ENCODE results near the gene TMCC3.

The TMCC3 gene

DNA sequence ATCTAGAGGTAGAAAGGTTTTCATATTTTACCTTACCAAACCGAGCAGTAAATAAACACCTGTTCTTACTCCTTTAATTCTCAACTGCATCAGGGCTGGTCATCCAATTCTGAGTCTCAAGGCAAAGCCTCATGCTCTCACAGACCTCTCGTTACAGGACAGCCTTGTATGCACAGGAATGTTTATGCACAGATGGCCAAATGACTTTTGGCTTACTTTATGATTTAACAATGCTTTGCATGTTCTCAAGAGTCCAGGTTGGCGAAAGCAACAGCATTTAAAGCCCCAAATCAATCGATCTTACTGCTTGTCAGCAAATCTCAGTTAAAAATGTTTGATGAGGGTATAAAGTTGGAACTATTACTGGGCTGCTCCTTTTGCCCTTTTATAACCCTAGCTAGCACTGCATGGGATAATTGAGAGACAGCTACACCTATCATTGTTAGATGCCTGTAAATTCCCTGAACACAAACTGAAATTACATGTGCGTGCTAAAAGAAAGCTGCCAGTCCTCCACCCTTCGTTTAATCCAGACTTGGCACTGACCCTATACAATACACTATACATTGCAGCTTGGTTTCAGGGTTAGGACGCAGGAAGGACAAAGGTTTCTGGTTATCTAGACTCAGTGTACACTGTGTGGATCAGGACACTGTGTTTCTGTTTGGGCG is 63.6 kb downstream of the TMCC3 start:
- Histone ChIP-seq H3K9ac (ENCODE audit: low read length) (no peak overlapping the region), H3K4me3 (ENCODE audit: low read depth, low read length, poor library complexity, severe bottlenecking) (no peak overlapping the region), H2AFZ (ENCODE audit: low read length) (no peak overlapping the region), H3K27ac (ENCODE audit: low read depth, low read length, poor library complexity, severe bottlenecking) (no peak overlapping the region), H3K4me2 (ENCODE audit: low read length) (no peak overlapping the region), H4K20me1 (ENCODE audit: insufficient read depth, low read length) (no peaks in the 10 kb centered on the region), H3K9me3 (ENCODE audit: low read length) (no peaks in the 10 kb centered on the region), H3K4me1 (ENCODE audit: insufficient read depth, low read length, severe bottlenecking) (no peaks in the 10 kb centered on the region), H3K36me3 (ENCODE audit: insufficient read depth, low read length) (no peaks in the 10 kb centered on the region), H3K79me2 (ENCODE audit: insufficient read depth, low read length) (no peaks in the 10 kb centered on the region), H3F3A (ENCODE audit: insufficient read depth, low read length) (no peaks in the 10 kb centered on the region), H3K27me3 (ENCODE audit: insufficient read depth, low read length) (0 out of 2 replicates have a peak, but pooled peaks cover 4% of the 10 kb centered on the region), H3K9me2 (ENCODE audit: low read depth, low read length) (no peaks in the 10 kb centered on the region)
- no peak for TF ChIP-seq EZH2 (IDR thresholded peaks at IDR 0.05; ENCODE audit: borderline replicate concordance, low read length)
- TF ChIP-seq, protein P1, sequence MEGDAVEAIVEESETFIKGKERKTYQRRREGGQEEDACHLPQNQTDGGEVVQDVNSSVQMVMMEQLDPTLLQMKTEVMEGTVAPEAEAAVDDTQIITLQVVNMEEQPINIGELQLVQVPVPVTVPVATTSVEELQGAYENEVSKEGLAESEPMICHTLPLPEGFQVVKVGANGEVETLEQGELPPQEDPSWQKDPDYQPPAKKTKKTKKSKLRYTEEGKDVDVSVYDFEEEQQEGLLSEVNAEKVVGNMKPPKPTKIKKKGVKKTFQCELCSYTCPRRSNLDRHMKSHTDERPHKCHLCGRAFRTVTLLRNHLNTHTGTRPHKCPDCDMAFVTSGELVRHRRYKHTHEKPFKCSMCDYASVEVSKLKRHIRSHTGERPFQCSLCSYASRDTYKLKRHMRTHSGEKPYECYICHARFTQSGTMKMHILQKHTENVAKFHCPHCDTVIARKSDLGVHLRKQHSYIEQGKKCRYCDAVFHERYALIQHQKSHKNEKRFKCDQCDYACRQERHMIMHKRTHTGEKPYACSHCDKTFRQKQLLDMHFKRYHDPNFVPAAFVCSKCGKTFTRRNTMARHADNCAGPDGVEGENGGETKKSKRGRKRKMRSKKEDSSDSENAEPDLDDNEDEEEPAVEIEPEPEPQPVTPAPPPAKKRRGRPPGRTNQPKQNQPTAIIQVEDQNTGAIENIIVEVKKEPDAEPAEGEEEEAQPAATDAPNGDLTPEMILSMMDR (IDR thresholded peaks at IDR 0.05; ENCODE audit: low read length), result no peak

DNA sequence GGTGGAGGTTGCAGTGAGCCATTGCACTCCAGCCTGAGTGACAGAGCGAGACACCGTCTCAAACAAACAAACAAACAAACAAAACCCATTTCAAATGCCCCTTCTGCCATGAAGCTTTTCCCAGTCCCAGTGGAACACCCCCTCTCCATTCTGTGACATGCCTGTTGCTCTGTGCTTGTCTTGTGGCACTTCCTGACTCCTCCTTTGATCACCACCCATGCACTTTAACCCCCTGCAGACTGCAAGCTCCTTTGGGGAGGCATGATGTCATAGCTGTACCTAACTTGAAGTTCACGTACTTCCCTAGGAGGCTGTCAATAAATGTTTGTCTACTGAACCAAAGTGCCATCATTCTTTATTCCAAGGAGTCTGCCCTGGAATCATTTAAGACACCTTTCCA is 64.7 kb downstream of the TMCC3 start:
- Histone ChIP-seq H3K27ac (ENCODE audit: low read depth, low read length, poor library complexity, severe bottlenecking) (no peak overlapping the region), H3K4me3 (ENCODE audit: low read depth, low read length, poor library complexity, severe bottlenecking) (no peak overlapping the region), H3K9ac (ENCODE audit: low read length) (no peak overlapping the region), H3K9me2 (ENCODE audit: low read depth, low read length) (no peaks in the 10 kb centered on the region), H4K20me1 (ENCODE audit: insufficient read depth, low read length) (no peaks in the 10 kb centered on the region), H2AFZ (ENCODE audit: low read length) (no peak overlapping the region), H3K36me3 (ENCODE audit: insufficient read depth, low read length) (no peaks in the 10 kb centered on the region), H3K4me1 (ENCODE audit: insufficient read depth, low read length, severe bottlenecking) (no peaks in the 10 kb centered on the region), H3K9me3 (ENCODE audit: low read length) (no peaks in the 10 kb centered on the region), H3F3A (ENCODE audit: insufficient read depth, low read length) (no peaks in the 10 kb centered on the region), H3K27me3 (ENCODE audit: insufficient read depth, low read length) (0 out of 2 replicates have a peak, but pooled peaks cover 4% of the 10 kb centered on the region), H3K4me2 (ENCODE audit: low read length) (no peak overlapping the region), H3K79me2 (ENCODE audit: insufficient read depth, low read length) (no peaks in the 10 kb centered on the region)
- TF ChIP-seq, protein P1 (IDR thresholded peaks at IDR 0.05; ENCODE audit: low read length), result no peak
- TF ChIP-seq EZH2 (IDR thresholded peaks at IDR 0.05; ENCODE audit: borderline replicate concordance, low read length), result no peak

DNA sequence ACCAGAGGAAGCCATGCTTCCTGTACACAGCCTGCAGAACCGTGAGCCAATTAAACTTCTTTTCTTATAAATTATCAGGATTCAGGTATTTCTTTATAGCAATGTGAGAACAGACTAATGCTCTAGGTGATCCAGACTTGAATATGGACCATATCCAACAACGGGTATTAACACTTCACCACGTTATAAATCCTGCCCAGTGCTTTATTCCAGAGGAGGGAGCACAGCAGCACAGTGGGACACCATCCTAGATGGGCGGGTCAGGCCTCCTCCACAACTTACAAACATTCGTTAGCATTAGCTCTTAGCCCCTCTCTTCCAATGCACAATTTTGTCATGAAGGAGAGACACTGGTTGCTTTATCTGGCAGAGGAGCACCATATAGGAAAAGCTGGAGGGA is 66.0 kb downstream of the TMCC3 start:
- Histone ChIP-seq H3K4me2 (ENCODE audit: low read length) (no peak overlapping the region), H3K9me2 (ENCODE audit: low read depth, low read length) (no peaks in the 10 kb centered on the region), H3K79me2 (ENCODE audit: insufficient read depth, low read length) (no peaks in the 10 kb centered on the region), H3K36me3 (ENCODE audit: insufficient read depth, low read length) (no peaks in the 10 kb centered on the region), H3K4me1 (ENCODE audit: insufficient read depth, low read length, severe bottlenecking) (no peaks in the 10 kb centered on the region), H3K27ac (ENCODE audit: low read depth, low read length, poor library complexity, severe bottlenecking) (no peak overlapping the region), H3K9ac (ENCODE audit: low read length) (no peak overlapping the region), H3K27me3 (ENCODE audit: insufficient read depth, low read length) (0 out of 2 replicates have a peak, but pooled peaks cover 4% of the 10 kb centered on the region), H3F3A (ENCODE audit: insufficient read depth, low read length) (no peaks in the 10 kb centered on the region), H4K20me1 (ENCODE audit: insufficient read depth, low read length) (no peaks in the 10 kb centered on the region), H3K9me3 (ENCODE audit: low read length) (no peaks in the 10 kb centered on the region), H2AFZ (ENCODE audit: low read length) (no peak overlapping the region), H3K4me3 (ENCODE audit: low read depth, low read length, poor library complexity, severe bottlenecking) (no peak overlapping the region)
- TF ChIP-seq EZH2 (IDR thresholded peaks at IDR 0.05; ENCODE audit: borderline replicate concordance, low read length), result no peak
- TF ChIP-seq, protein P1 (IDR thresholded peaks at IDR 0.05; ENCODE audit: low read length), result no peak

Data from OCI-LY1 (cell line).